Measurements from ENCODE around the gene ADCY9.
"Not testable (repeated sequence)": the region's sequence is repeated elsewhere in the genome, so short reads cannot be mapped to it uniquely, and the experiment has no call there.

DNA sequence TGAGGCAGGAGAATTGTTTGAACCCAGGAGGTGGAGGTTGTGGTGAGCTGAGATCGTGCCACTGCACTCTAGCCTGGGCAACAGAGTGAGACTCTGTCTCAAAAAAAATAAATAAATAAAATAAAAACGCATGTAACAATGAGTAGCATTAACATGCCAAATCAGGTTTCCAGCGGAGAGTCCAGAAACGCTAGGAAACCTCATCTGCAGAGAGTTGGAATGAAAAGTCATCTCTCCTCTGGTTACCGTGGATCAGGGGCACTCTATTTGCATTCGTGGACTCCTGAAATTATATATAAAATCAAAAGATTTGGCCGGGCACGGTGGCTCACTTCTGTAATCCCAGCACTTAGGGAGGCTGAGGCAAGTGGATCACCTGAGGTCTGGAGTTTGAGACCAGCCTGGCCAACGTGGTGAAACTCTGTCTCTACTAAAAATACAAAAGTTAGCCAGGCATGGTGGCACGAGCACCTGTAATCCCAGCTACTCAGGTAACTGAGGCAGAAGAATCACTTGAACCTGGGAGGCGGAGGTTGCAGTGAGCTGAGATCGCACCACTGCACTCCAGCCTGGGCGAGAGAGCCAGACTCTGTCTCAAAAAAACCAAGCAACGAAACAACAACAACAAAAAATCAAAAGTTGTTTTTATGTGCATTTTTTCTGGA lies 156.2 kb downstream of the ADCY9 start:
- TF ChIP-seq, protein P1, sequence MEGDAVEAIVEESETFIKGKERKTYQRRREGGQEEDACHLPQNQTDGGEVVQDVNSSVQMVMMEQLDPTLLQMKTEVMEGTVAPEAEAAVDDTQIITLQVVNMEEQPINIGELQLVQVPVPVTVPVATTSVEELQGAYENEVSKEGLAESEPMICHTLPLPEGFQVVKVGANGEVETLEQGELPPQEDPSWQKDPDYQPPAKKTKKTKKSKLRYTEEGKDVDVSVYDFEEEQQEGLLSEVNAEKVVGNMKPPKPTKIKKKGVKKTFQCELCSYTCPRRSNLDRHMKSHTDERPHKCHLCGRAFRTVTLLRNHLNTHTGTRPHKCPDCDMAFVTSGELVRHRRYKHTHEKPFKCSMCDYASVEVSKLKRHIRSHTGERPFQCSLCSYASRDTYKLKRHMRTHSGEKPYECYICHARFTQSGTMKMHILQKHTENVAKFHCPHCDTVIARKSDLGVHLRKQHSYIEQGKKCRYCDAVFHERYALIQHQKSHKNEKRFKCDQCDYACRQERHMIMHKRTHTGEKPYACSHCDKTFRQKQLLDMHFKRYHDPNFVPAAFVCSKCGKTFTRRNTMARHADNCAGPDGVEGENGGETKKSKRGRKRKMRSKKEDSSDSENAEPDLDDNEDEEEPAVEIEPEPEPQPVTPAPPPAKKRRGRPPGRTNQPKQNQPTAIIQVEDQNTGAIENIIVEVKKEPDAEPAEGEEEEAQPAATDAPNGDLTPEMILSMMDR (IDR thresholded peaks at IDR 0.05; ENCODE audit: poor library complexity, severe bottlenecking): not testable (repeated sequence)
- TF ChIP-seq POLR2AphosphoS5 (IDR thresholded peaks at IDR 0.05); TAF1 (IDR thresholded peaks at IDR 0.05; ENCODE audit: low read depth); EZH2 (IDR thresholded peaks at IDR 0.05; ENCODE audit: borderline replicate concordance, insufficient read depth, low read length, poor library complexity, severe bottlenecking): not testable (repeated sequence)
- TF ChIP-seq, protein P2, sequence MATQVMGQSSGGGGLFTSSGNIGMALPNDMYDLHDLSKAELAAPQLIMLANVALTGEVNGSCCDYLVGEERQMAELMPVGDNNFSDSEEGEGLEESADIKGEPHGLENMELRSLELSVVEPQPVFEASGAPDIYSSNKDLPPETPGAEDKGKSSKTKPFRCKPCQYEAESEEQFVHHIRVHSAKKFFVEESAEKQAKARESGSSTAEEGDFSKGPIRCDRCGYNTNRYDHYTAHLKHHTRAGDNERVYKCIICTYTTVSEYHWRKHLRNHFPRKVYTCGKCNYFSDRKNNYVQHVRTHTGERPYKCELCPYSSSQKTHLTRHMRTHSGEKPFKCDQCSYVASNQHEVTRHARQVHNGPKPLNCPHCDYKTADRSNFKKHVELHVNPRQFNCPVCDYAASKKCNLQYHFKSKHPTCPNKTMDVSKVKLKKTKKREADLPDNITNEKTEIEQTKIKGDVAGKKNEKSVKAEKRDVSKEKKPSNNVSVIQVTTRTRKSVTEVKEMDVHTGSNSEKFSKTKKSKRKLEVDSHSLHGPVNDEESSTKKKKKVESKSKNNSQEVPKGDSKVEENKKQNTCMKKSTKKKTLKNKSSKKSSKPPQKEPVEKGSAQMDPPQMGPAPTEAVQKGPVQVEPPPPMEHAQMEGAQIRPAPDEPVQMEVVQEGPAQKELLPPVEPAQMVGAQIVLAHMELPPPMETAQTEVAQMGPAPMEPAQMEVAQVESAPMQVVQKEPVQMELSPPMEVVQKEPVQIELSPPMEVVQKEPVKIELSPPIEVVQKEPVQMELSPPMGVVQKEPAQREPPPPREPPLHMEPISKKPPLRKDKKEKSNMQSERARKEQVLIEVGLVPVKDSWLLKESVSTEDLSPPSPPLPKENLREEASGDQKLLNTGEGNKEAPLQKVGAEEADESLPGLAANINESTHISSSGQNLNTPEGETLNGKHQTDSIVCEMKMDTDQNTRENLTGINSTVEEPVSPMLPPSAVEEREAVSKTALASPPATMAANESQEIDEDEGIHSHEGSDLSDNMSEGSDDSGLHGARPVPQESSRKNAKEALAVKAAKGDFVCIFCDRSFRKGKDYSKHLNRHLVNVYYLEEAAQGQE (IDR thresholded peaks at IDR 0.05; ENCODE audit: borderline replicate concordance): not testable (repeated sequence)

Data from neural cell (in vitro differentiated cells).